Erythroblast (primary cell): ENCODE results near the gene OBSCN.
A peak's percentile ranks its signal among the peaks of the same experiment; 100 is the strongest.

Experiments
- DNase-seq, 2 experiments: peaks; one replicate each; lab custom pipeline; 2025; lab: John Stamatoyannopoulos, UW
- GATA1 ChIP-seq: IDR thresholded peaks from 2 replicates; pipeline ENCODE4 v1.6.1; 2011; ENCODE audit warnings: low read depth, mild to moderate bottlenecking, control low read depth, low read length, moderate library complexity
- POLR2A ChIP-seq: IDR thresholded peaks from 2 replicates; pipeline ENCODE4 v1.6.1; 2011; ENCODE audit warnings: mild to moderate bottlenecking, low read length

The OBSCN gene

GRCh38 chr1:228207851-228208821, at the start of gene OBSCN:
OBSCN (plus strand) TSS chr1:228208044; CDS start chr1:228211784, 3,740 bp downstream.
- DNase-seq = no peak
- TF ChIP-seq POLR2A (no peak), GATA1 (no peak)

GRCh38 chr1:228158151-228159007, 49.5 kb upstream of the OBSCN start:
- no peak for DNase-seq
- TF ChIP-seq POLR2A (no peak), GATA1 (no peak)

GRCh38 chr1:228159008-228159665, 48.7 kb upstream of the OBSCN start:
- no peak for DNase-seq
- TF ChIP-seq GATA1 (no peak), POLR2A (no peak)

- DNase-seq = no peak
- TF ChIP-seq POLR2A = no peak
- TF ChIP-seq GATA1 = no peak
Observed at GRCh38 chr1:228160201-228160761, 47.6 kb upstream of the OBSCN start.

GRCh38 chr1:228161362-228161761, 46.5 kb upstream of the OBSCN start:
- DNase-seq = peak; percentile 58 to 69
- TF ChIP-seq GATA1 (no peak), POLR2A (no peak)

- TF ChIP-seq POLR2A (no peak), GATA1 (no peak)
- DNase-seq = no peak
Observed at GRCh38 chr1:228161866-228162265, 46.0 kb upstream of the OBSCN start.

- peak in 1 of 2 experiments; percentile 41 for DNase-seq
- TF ChIP-seq POLR2A (no peak), GATA1 (no peak)
Observed at GRCh38 chr1:228162286-228163006, 45.4 kb upstream of the OBSCN start.

- TF ChIP-seq GATA1 (no peak), POLR2A (no peak)
- DNase-seq = no peak
Observed at GRCh38 chr1:228163007-228163753, 44.7 kb upstream of the OBSCN start.

GRCh38 chr1:228163776-228164519, 43.9 kb upstream of the OBSCN start:
- no peak for DNase-seq
- TF ChIP-seq GATA1 = no peak
- no peak for TF ChIP-seq POLR2A

- no peak for TF ChIP-seq GATA1
- DNase-seq = peak in 1 of 2 experiments; percentile 39
Observed at GRCh38 chr1:228164561-228165371, 43.1 kb upstream of the OBSCN start.
